GM06990 (cell line): ENCODE data around the gene FCGR3A.

Source experiments
- DNase-seq: peaks from one replicate; pipeline ENCODE4 v3.0.0-alpha.2; 2011; ENCODE audit not compliant: insufficient read length; ENCODE audit errors: extremely low read depth
- H3K27me3 ChIP-seq: replicated peaks from 2 replicates; pipeline ENCODE4 v1.6.0; 2011; ENCODE audit warnings: low read length; ENCODE audit not compliant: control insufficient read depth, insufficient read depth
- H3K36me3 ChIP-seq: 2 replicates; pipeline ENCODE4 v1.5.1; 2011; ENCODE audit warnings: low read length; ENCODE audit not compliant: control insufficient read depth, insufficient read depth
- H3K4me3 ChIP-seq: replicated peaks from 2 replicates; pipeline ENCODE4 v1.5.1; 2011; ENCODE audit warnings: low read depth, mild to moderate bottlenecking, control low read depth, low read length
- CTCF ChIP-seq: IDR thresholded peaks from 2 replicates; pipeline ENCODE4 v1.5.1; 2011; ENCODE audit warnings: low read length, control low read depth, mild to moderate bottlenecking, inconsistent platforms; ENCODE audit not compliant: insufficient read depth, poor library complexity, severe bottlenecking

The FCGR3A gene

GRCh38 chr1:161492827-161493226, 56.8 kb downstream of the FCGR3A start:
- no peak for TF ChIP-seq CTCF
- no peaks in the 10 kb centered on the region for H3K27me3 ChIP-seq
- no peak for DNase-seq
- no peak overlapping the region for H3K4me3 ChIP-seq
- H3K36me3 ChIP-seq = no peaks in the 10 kb centered on the region
